ENCODE data around the gene CYP3A7.
"Not testable (repeated sequence)": the region's sequence is repeated elsewhere in the genome, so short reads cannot be mapped to it uniquely, and the experiment has no call there.

- not testable (repeated sequence) for TF ChIP-seq CTCF (conservative IDR thresholded peaks at IDR 0.05; ENCODE audit: low read depth, low read length); EZH2phosphoT487 (IDR thresholded peaks at IDR 0.05; ENCODE audit: borderline replicate concordance, low read length); EZH2 (IDR thresholded peaks at IDR 0.05; ENCODE audit: low read length, unreplicated experiment)
Measured at GRCh38 chr7:99746915-99747314, 11.9 kb upstream of the CYP3A7 start.

All from PC-3 (cell line).